Suprapubic skin (tissue), 4 donors: ENCODE data around the gene PRAMEF18.
"Not testable (repeated sequence)": the region's sequence is repeated elsewhere in the genome, so short reads cannot be mapped to it uniquely, and the experiment has no call there.

Experiments
- CTCF ChIP-seq, 2 donors: fragments of 200-600 bp in 1 of 2; fragments of 450-650 bp in 1 of 2; sonication (generic) in 1 of 2; IDR thresholded peaks; one replicate each; pipeline ENCODE4 v1.5.1; 2016 to 2019; ENCODE audit warnings: antibody characterized with exemption in 2 of 2, mild to moderate bottlenecking in 1 of 2, moderate library complexity in 1 of 2
- POLR2A ChIP-seq, 2 donors: fragments of 450-650 bp; IDR thresholded peaks; one replicate each; pipeline ENCODE4 v1.6.1; 2017; ENCODE audit warnings: antibody characterized with exemption in 2 of 2, mild to moderate bottlenecking in 2 of 2, moderate library complexity in 2 of 2
- POLR2AphosphoS5 ChIP-seq, 3 donors: sonication (generic); formaldehyde crosslinking; IDR thresholded peaks; one replicate each; pipeline ENCODE4 v1.6.1; 2017; ENCODE audit warnings: antibody characterized with exemption in 3 of 3

- not testable (repeated sequence) for TF ChIP-seq CTCF, POLR2A, POLR2AphosphoS5 (IDR thresholded peaks at IDR 0.05)
These were observed 24.6 kb downstream of the PRAMEF18 start, which contains the start of gene PRAMEF13 for GRCh38 chr1:13201309-13201708.
